Esophagus squamous epithelium (tissue), 5 donors: ENCODE data around the gene NADSYN1. TPM values are rescaled to one million over a fixed set of nuclear protein-coding genes. Genes with fewer than 3 reads are reported as not detected.
"Not testable (repeated sequence)": the region's sequence is repeated elsewhere in the genome, so short reads cannot be mapped to it uniquely, and the experiment has no call there.

Experiments
- DNase-seq: peaks from one replicate; lab custom pipeline; 2025; lab: John Stamatoyannopoulos, UW
- H3K27ac ChIP-seq, 4 donors: fragments of 200-600 bp; sonication (generic); one replicate each; pipeline ENCODE4 v1.5.1; 2016 to 2019; ENCODE audit warnings: mild to moderate bottlenecking in 1 of 4
- H3K27me3 ChIP-seq, 4 donors: fragments of 200-600 bp; sonication (generic); 1 replicate in 3 of 4; 2 replicates in 1 of 4; pipeline versions ENCODE4 v1.5.1 to v1.6.0; 2017 to 2021; ENCODE audit warnings: antibody characterized with exemption in 1 of 4
- H3K36me3 ChIP-seq, 3 donors: fragments of 200-600 bp; sonication (generic); one replicate each; pipeline ENCODE4 v1.5.1; 2016 to 2019
- H3K4me1 ChIP-seq, 3 donors: fragments of 200-600 bp; sonication (generic); one replicate each; pipeline ENCODE4 v1.5.1; 2017 to 2019
- H3K4me3 ChIP-seq, 4 donors: fragments of 200-600 bp; sonication (generic); 1 replicate in 3 of 4; 2 replicates in 1 of 4; pipeline ENCODE4 v1.5.1; 2016 to 2019; ENCODE audit warnings: mild to moderate bottlenecking in 2 of 4, moderate library complexity in 1 of 4
- H3K9me3 ChIP-seq, 3 donors: fragments of 200-600 bp; sonication (generic); one replicate each; pipeline ENCODE4 v1.5.1; 2016 to 2019
- POLR2A ChIP-seq, 4 donors: fragments of 450-650 bp; IDR thresholded peaks; one replicate each; pipeline ENCODE4 v1.6.1; 2017; ENCODE audit warnings: antibody characterized with exemption in 4 of 4, mild to moderate bottlenecking in 4 of 4, moderate library complexity in 3 of 4
- WGBS, 2 donors: methylation state at CpG; one replicate each; pipeline ENCODE4 v1.1.5; 2018; 5-methylcytosine and 5-hydroxymethylcytosine counted together
- intact Hi-C: fragments of 100-400 bp; cut with DNase I; formaldehyde crosslinking; loops from one replicate; pipeline ENCODE4 v1.15.0; 2022
- total RNA-seq, 4 donors: library from RNA; depleted of rRNA; stranded (reverse); fragments of >200 nt; gene quantifications; one replicate each; pipeline ENCODE4 v1.1.0, GENCODE V29; 2016
- TF ChIP-seq, protein P1 (sequence below), 6 experiments: fragments of 450-650 bp in 4 of 6; fragments of 200-600 bp in 2 of 6; sonication (generic) in 2 of 6; IDR thresholded peaks; one replicate each; pipeline ENCODE4 v1.5.1; 2016 to 2019; ENCODE audit warnings: antibody characterized with exemption in 6 of 6, mild to moderate bottlenecking in 4 of 6, moderate library complexity in 4 of 6
- donor health status: DM: yes; HTN: yes; CAD: no.

Gene NADSYN1
- total RNA-seq, 4 donors from 2014 or later: 62.0 to 81.3 (median 71.7) TPM

DNA sequence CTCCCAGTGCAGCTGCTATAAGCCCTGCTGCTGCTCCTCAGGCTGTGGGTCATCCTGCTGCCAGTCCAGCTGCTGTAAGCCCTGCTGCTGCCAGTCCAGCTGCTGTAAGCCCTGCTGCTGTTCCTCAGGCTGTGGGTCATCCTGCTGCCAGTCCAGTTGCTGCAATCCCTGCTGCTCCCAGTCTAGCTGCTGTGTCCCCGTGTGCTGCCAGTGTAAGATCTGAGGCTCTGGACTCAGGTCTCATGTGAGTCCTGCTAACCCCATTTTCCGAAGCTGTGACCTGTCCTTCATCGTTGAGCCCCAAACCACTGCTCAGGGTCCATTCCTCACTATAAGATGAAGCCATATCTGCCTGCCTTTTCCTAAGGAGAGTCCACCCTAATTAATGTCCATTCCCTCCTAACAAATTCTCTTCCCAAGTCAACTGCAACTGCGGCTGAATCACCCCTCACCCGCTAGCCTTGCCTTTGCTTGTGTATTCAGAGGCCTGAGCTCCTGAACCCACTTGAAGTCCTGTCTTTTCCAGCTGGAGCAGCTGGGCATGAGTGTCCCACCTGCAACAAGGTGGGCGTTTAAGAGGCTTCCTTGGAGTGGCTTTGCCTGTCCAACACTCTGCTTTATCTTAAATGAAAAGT, 74.7 kb downstream of the NADSYN1 start:
- Histone ChIP-seq H3K36me3 (no peaks in the 10 kb centered on the region), H3K27ac (no peak overlapping the region), H3K9me3 (no peaks in the 10 kb centered on the region), H3K4me3 (no peak overlapping the region), H3K27me3 (no peaks in the 10 kb centered on the region), H3K4me1 (no peaks in the 10 kb centered on the region)
- WGBS, 2 donors: 84 to 89% methylated on average over 6 of the region's 6 CpGs
- TF ChIP-seq, protein P1, sequence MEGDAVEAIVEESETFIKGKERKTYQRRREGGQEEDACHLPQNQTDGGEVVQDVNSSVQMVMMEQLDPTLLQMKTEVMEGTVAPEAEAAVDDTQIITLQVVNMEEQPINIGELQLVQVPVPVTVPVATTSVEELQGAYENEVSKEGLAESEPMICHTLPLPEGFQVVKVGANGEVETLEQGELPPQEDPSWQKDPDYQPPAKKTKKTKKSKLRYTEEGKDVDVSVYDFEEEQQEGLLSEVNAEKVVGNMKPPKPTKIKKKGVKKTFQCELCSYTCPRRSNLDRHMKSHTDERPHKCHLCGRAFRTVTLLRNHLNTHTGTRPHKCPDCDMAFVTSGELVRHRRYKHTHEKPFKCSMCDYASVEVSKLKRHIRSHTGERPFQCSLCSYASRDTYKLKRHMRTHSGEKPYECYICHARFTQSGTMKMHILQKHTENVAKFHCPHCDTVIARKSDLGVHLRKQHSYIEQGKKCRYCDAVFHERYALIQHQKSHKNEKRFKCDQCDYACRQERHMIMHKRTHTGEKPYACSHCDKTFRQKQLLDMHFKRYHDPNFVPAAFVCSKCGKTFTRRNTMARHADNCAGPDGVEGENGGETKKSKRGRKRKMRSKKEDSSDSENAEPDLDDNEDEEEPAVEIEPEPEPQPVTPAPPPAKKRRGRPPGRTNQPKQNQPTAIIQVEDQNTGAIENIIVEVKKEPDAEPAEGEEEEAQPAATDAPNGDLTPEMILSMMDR (IDR thresholded peaks at IDR 0.05): no peak
- TF ChIP-seq POLR2A (IDR thresholded peaks at IDR 0.05): no peak
- DNase-seq: no peak
- intact Hi-C loops: no loop called here

DNA sequence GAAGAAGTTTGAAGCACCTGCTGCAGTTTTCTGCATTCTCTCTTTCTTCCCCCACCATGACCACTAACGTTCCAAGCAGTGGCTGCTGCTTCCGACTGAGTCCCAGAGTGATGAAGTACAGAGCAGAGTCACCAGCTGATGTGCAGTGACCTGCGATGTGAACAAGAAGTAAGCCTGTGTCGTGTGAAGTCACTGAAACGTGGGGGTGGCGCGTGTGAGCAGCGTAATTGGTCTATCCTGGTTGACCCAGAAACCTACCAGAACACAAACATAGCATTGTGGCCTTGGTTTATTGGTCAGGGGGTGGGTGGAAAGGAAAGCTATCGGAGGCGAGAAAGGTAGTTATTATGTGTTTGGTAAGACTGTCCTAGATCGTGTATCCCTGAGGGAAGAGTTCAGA, 77.6 kb downstream of the NADSYN1 start:
- 78 to 89% methylated on average over 8 to 11 of the region's 11 CpGs for WGBS, 2 donors
- intact Hi-C loops: no loop called here
- no peak overlapping the region for H3K4me3 ChIP-seq
- no peaks in the 10 kb centered on the region for H3K27me3 ChIP-seq
- H3K9me3 ChIP-seq: no peaks in the 10 kb centered on the region
- no peak for DNase-seq
- no peaks in the 10 kb centered on the region for H3K4me1 ChIP-seq
- TF ChIP-seq, protein P1 (IDR thresholded peaks at IDR 0.05): no peak
- no peak for TF ChIP-seq POLR2A (IDR thresholded peaks at IDR 0.05)
- no peak overlapping the region for H3K27ac ChIP-seq
- H3K36me3 ChIP-seq: no peaks in the 10 kb centered on the region

DNA sequence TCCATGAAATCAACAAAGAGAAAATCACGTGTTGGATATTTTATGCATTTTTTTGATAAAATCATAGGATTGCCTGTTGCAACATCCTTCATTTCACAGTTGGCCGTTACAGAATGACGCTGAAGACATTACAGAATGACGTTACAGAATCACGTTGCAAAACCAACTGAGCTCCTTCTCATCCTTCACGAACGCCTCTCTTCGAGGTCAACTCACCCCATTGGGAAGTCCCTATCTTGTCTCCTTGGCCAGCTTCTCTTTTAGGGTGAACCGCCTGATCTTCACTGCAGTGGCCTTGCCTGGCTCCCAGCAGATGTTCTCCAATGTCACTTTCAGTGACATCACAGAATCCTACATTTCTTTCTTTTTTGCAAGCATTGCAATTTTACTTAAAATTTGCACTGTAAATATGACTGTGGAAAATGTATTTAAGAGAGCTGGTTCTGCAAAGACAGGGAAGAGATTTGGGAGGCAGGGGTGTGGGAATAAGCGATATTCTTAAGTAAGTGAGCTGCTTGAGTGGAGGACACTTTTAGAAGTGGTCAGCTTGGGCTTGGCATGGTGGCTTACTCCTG, 79.1 kb downstream of the NADSYN1 start:
- Histone ChIP-seq H3K27ac (no peak overlapping the region), H3K9me3 (no peaks in the 10 kb centered on the region), H3K36me3 (no peaks in the 10 kb centered on the region), H3K4me1 (no peaks in the 10 kb centered on the region), H3K4me3 (no peak overlapping the region), H3K27me3 (no peaks in the 10 kb centered on the region)
- intact Hi-C loops: no loop called here
- DNase-seq: no peak
- WGBS, 2 donors: 76 to 77% methylated on average over 10 of the region's 10 CpGs
- TF ChIP-seq POLR2A (IDR thresholded peaks at IDR 0.05): no peak
- TF ChIP-seq, protein P1 (IDR thresholded peaks at IDR 0.05): no peak

DNA sequence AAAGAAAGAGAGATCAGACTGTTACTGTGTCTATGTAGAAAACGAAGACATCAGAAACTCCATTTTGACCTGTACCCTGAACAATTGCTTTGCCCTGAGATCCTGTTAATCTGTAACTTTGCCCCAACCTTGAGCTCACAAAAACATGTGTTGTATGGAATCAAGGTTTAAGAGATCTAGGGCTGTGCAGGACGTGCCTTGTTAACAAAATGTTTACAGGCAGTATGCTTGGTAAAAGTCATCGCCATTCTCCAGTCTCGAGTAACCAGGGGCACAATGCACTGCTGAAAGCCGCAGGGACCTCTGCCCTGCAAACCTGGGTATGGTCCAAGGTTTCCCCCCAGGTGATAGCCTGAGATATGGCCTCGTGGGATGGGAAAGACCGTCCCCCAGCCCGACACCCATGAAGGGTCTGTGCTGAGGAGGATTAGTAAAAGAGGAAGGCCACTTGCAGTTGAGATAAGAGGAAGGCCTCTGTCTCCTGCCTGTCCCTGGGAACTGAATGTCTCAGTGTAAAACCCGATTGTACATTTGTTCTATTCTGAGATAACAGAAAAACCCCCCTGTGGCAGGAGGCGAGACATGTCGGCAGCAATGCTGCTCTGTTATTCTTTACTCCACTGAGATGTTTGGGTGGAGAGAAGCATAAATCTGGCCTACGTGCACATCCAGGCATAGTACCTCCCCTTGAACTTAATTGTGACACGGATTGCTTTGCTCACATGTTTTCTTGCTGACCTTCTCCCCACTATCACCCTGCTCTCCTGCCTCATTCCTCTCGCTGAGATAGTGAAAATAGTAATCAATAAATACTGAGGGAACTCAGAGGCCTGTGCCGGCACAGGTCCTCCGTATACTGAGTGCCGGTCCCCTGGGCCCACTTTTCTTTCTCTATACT, 82.0 kb downstream of the NADSYN1 start:
- H3K4me1 ChIP-seq, intact Hi-C loops, H3K27me3 ChIP-seq, H3K27ac ChIP-seq, H3K9me3 ChIP-seq, DNase-seq, H3K4me3 ChIP-seq, H3K36me3 ChIP-seq: not testable (repeated sequence)
- 74% methylated on average over 16 to 17 of the region's 17 CpGs for WGBS, 2 donors

DNA sequence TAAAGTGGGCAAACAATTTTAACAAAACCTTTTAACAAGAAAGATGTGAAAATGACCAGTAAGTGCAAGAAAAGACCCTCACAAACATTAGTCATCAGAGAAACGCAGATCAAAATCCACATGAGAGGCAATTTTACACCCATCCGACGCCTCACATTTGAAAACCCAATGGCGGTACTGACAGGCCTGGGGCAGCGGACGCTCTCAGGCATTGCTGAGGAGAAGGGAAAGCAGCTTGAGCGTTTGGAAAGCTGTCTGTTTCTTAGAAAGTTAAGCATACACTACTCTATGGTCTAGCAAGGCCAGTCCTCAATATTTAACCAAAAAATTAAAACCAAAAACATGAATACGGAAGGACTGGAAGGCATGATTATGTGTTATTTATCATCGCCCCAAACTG, 82.8 kb downstream of the NADSYN1 start:
- Histone ChIP-seq H3K27ac (no peak overlapping the region), H3K27me3 (no peaks in the 10 kb centered on the region), H3K4me1 (no peaks in the 10 kb centered on the region), H3K9me3 (no peaks in the 10 kb centered on the region), H3K36me3 (no peaks in the 10 kb centered on the region), H3K4me3 (no peak overlapping the region)
- no peak for DNase-seq
- 84 to 86% methylated on average over 9 of the region's 9 CpGs for WGBS, 2 donors
- intact Hi-C loops: no loop called here
- TF ChIP-seq, protein P1 (IDR thresholded peaks at IDR 0.05): no peak
- TF ChIP-seq POLR2A (IDR thresholded peaks at IDR 0.05): no peak
